Measurements from ENCODE around the gene KCNE4.
"Not testable (repeated sequence)": the region's sequence is repeated elsewhere in the genome, so short reads cannot be mapped to it uniquely, and the experiment has no call there.

The KCNE4 gene

DNA sequence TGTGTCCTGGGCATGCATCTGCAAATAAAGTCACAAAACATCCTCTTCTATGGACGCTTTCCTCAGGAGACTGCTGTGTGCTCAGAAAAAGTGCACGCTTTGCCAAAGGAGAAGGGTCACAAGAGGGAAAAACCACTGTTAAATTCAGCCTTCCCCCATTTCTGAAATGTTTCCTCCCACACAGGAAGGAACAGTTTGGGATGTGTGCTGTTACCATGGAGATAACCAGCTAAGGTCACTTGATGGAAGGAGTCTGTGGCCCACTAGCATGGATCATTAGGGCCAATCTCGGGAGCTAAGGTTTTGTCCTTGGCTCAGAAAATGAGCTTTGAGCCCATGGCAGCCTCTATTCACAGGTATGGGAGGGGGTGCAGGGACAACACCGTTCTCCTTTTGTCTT lies 5.6 kb downstream of the KCNE4 start:
- no peak for DNase-seq (ENCODE audit: low read depth in 2 of 2)

DNA sequence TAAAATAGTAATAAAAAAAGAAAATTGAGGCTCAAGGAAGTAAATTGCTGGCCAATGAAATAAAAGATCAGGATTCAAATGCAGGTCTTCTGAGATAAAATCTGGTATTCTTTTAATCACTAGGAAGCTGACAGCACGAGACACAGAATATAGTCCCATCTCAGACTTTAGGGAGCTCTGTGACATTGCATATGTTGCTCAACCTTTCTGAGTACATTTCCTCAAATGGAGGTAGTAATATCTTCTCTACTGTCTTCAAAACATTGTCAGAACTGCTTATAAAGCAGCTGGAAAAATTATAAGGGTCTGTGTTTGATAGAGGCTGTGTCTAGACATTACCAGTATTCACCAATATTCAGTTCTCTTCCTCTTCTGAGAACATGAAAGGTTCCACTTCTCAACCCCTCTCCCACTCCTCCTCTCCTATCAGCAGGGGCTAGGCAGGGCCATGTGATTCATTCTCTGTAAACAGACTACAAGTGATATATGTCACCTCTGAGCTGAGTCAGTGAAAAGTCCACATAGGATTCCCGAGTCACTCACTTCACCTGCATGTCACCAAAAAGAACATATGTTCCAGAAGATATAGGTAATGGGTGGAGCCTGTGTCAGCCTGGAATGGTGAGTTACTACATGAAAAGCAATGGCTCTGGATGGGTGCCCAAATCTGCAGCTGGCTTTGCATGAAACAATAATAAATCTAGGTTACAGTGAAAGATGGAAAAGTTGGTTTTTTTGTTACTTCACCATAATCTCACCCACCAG lies 7.1 kb downstream of the KCNE4 start:
- DNase-seq (ENCODE audit: low read depth in 2 of 2) = no peak

DNA sequence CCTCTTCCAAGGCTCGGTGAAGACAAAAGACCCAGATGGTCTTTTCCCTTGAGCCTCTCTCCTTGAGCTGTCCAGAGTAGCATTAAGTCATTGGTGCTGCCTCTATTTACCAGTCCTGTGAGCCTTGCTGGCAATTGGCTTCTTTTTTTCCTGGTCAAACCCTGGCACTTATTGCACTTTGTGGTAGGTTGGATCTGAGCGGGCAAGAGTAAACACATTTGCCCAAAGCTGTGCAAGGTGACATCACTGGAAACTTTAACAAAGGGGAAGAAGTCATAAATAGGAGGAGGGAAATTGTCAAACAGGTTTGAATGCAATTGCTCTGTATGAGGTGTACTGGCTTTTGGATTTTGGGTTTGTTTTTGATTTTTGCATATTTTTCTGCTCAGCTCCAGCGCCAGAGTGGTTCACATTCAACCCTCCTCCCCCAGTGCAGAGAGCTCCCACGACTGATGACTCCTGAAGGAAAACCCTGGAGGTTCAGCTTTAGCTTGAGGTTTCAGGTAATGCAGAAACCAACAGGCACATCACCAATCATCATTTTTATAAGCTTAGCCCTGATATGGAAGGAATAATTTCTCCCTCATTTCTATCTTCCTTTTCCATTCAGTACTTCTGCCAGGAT lies 8.3 kb downstream of the KCNE4 start:
- no peak for DNase-seq (ENCODE audit: low read depth in 2 of 2)

DNA sequence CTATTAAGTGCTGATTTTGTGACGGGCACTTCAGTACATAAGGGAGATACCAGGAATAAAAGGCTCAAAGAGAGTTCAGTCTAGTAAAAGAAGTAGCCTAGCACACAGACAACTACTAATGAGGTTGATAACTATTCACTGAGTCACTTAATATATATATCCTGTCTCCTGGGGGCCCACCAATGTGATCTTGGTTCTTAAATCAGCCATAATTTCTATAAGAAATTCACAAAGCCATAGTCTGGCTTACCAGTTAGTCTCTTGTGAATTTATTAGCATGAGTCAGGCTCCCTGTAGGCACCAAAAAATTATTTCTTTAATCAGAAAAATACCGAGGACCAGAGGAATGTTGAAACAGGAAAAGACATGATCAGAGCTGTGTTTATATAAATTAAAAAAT lies 10.4 kb downstream of the KCNE4 start:
- DNase-seq (ENCODE audit: low read depth in 2 of 2) = no peak

DNA sequence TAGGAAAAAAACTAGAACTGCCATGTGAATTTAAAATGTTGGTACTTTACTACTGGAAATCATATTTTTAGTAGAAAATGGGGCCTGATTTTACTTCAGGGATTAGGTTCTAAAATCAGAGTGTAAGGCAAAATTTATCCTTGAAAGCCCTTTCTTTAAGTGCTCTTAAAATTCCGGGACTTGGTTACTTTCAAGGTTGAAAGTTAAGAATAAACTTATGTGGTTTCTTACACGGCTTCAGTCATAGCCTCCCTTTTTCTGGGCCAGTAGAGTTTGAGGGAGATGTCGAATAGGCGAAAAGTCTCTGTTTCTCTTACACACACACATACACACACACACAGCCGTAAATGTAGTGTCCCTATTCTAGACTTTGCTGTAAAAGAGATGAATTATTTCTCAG lies 13.1 kb downstream of the KCNE4 start:
- no peak for DNase-seq (ENCODE audit: low read depth in 2 of 2)

DNA sequence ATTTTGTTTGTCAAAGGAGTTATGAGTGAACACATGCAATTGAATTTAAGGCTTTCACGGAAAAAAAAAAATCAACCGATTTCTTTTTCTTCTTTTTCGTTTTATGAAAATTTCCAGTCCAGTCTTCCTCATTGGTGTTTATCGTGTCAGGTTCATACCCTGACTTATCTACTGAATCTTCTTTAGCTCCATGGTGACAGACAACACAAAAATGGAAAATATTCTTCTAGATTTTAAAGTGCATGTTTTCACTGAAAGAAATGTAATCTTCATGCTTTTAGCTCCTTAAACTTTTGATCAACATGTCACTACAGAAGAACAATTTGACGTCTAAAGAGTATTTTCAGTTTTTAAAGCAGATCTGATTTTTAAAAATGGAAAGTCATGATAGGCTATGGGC lies 14.7 kb downstream of the KCNE4 start:
- no peak for DNase-seq (ENCODE audit: low read depth in 2 of 2)

DNA sequence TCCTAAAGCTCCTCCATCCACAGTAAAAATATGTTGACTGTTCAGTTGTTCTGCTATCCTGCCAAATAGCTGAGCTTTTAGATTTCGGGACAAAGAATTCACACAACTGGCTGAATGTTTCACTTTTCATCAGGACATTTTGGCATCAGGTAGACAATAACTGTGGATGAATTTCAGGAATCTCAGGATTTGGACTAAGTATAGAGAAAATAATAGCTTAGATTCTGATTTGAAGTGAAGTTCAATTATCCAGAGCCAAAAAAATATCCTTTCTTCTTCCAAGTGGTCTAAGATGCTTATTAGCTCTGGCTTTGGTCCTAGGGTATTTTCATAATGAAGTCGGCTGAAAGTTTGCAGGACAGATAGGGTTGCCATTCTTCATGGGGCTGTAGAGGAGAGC lies 16.1 kb downstream of the KCNE4 start:
- no peak for DNase-seq (ENCODE audit: low read depth in 2 of 2)

DNA sequence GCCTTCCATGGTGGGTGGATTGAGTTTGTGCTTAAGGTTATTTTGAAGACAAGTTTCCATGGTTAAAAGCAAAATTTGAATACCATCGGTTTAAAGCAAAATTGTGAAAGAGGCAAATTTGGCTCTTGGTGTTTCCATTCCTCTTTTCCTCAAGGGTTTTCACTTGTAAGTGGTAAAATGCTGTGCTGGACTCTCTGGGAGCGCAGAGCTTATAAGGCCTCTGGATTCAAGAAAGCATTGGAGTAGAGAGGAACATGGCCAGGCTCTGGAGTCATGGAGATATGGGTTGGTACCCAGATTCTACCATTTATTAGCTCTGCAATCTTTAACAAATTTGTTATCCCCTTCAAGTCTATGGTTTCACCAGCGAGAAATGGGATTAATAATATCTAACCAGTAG lies 17.5 kb downstream of the KCNE4 start:
- no peak for DNase-seq (ENCODE audit: low read depth in 2 of 2)

DNA sequence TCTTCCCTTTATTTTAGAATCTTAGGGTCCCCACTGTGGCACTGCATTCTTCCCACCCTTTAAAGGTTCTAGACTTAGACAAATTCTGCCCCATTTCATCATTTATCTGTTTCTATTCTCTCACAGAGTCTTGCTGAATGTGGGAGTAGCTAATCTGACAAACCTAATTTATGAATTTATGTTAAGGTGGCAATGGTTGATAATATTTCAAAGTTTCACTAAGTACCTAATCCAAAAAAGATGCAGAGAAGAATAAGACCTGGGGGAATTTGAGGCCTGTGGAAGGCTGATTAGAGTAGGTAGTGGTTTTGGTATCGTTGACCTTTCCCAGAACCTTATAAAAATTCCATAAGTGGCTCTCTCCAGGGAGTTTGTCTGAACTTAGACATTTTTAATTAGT lies 18.0 kb downstream of the KCNE4 start:
- no peak for DNase-seq (ENCODE audit: low read depth in 2 of 2)

DNA sequence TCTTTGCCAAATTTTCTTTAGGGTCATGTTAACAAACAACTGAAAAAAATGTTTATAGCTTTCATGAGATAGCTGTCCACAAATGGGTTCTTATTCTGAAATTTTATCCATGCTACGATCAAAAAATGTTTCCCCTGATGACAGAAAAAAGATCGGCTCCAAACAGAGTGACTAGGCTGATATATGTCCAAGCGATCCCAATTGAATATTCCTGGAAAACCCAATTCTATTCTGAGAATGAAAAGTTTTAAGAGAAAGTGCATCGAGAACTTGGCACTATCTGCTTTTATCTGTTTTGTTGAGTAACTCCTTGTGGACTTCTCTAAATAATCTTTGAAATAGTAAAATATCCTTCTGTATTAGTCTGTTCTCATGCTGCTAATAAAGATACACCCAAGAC lies 19.1 kb downstream of the KCNE4 start:
- no peak for DNase-seq (ENCODE audit: low read depth in 2 of 2)

DNA sequence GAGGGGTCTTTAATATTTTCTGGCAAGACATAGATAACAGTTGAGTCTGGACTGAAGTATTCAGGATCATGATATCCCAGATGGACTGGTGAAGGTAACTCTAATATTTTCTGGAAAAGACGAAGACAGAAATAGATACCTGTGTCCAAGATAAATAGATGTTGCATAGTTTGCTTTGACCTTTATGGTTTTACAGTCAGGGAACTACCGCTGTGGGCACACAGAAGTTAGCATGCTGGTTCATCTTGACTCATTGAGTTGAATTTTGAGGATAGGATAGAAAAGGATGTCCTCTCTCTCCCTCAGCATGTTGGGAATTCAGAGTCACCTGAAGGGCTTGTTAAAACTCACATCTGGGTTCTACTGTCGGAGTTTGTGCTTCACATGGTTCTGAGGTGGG lies 20.8 kb downstream of the KCNE4 start:
- DNase-seq (ENCODE audit: low read depth in 2 of 2) = no peak

DNA sequence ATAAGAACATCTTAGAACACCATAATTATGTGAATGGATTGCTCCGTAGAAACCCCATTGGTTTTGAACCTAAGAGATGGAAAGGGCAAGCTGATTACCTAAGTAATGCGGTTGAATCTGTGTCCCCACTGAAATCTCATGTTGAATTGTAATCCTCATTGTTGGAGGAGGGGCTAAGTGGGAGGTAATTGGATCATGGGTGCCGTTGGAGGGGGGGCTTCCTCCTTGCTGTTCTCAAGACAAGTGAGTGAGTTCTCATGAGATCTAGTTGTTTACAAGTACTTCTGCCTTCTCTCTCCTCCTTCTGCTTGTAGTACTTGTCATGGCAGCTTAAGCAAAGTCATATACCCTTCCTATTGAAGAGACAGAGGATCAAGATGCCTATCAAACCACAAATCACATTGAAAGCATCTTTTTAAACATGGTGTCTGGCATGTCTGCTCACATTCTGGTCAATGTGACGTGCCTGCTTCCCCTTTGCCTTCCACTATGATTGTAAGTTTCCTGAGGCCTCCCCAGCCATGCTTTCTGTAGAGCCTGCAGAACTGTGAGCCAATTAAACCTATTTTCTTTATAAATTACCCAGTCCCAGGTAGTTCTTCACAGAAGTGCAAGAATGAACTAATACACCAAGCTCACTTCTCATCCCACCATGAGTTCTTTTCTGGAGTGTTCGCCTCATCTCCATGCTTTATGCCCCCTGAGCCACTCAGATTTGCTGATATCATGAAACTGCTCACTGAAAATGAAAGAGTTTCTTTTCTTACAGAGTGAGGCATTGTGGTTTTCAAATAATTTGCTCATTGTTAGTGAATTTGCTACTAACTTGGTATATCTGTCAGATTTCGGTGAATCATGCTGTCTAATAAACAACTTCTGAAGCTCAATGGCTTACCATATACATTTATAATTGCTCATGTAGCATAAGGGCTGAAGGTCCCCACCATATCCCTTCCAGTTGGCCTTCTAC lies 23.6 kb downstream of the KCNE4 start:
- DNase-seq (ENCODE audit: low read depth in 2 of 2) = no peak

DNA sequence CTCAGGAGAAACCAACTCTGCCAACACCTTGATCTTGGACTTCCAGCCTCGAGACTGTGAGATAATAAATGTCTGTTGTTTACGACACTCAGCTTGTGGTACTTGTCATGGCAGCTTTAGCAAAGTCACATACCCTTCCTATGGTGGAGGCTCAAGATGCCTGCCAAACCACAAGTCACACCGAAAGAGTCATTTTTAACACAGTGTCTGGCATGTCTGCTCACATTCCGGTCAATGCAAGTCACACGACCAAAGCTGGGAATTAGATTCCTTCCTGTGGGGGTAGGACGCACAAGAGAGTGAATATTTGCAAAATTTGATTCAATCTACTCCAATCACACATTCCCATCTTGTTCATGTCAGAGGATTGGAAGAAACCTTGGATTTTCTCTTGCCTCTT lies 24.6 kb downstream of the KCNE4 start:
- DNase-seq (ENCODE audit: low read depth in 2 of 2) = no peak

DNA sequence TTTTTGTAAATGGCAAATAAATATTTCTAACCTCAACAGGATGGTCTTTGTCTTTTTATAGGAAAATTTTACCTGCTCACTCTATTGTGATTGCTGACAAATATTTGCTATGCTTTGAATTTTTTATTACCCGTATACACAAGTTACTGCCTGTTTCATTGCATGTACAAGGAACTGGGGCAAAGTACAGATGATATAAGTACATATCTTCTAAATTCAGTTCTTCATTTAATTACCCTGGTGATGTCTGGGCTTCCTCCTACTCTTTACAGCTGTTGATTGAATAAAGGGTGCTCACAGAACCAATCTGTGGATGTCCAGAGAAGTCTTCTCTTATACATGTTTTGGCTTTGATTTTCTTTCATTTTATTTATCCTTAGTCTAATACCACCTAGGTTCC lies 26.5 kb downstream of the KCNE4 start:
- no peak for DNase-seq (ENCODE audit: low read depth in 2 of 2)

DNA sequence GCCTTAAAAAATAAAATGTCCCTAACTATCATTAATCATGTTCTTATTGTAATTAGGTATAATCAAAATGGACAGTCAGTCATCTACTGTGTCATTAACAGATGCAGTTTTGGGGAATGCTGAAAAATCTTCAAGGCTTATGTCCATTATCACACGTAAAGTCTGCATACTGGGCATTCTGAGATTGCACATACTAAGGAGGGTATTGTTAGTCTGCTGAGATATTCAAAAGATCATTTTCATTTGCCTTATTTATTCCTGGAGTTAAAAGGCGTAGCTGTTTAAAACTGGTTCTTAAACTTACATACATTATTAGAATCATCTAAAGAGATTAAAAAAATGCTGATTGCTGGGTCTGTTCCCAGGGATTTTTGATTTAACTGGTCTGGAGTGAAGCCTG lies 27.4 kb downstream of the KCNE4 start:
- DNase-seq (ENCODE audit: low read depth in 2 of 2) = no peak

DNA sequence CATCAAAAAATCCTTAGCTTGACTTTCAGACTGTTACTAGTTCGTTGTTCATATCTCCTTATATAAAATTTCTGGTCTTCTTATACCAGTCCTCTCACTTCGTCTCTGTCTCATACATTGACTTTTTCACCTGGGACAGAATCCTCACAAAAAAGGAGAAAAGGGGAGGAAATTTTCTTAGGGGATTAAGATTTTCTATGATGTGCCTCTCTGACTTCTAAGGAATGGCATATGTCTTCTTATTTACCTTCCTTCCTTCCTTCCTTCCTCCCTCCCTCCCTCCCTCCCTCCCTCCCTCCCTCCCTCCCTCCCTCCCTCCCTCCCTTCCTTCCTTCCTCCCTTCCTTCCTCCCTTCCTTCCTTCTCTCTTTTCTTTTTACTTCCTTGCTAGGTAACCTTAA lies 27.9 kb downstream of the KCNE4 start:
- DNase-seq (ENCODE audit: low read depth in 2 of 2) = no peak

DNA sequence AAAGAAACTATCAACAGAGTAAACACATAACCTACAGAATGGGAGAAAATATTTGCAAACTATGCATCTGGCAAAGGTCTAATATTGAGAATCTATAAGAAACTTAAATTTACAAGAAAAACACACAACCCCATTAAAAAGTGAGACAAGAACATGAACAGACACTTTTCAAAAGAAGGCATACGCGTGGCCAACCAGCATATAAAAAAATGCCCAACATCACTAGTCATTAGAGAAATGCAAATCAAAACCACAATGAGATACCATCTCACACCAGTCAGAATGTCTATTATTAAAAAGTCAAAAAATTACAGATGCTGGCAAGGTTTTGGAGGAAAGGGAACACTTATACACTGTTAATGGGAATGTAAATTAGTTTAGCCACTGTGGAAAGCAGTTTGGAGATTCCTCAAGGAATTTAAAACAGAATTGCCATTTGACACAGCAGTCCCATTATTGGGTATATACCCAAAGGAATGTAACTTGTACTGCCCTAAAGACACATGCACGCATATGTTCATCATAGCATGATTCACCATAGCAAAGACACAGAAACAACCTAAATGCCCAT lies 28.9 kb downstream of the KCNE4 start:
- DNase-seq (ENCODE audit: low read depth in 2 of 2) = not testable (repeated sequence)

DNA sequence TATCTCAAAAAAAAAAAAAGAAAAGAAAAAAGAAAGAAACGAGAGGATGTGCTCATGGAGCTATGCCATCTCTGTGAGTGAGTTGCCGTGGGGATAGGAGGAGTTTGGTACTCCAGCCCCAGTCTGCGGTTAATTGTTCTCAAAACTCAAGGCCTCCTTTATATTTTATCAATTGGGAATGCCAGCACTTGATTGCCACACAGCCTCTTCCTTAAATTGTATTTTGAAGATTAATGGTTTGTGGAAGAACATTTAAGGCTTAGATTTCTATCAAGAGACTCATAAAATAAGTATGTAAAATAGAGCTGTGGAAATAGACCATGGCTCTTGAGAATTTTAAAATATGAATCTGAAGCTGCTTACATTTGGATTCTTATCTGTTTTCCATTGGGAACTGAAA lies 29.8 kb downstream of the KCNE4 start:
- DNase-seq (ENCODE audit: low read depth in 2 of 2) = no peak

DNA sequence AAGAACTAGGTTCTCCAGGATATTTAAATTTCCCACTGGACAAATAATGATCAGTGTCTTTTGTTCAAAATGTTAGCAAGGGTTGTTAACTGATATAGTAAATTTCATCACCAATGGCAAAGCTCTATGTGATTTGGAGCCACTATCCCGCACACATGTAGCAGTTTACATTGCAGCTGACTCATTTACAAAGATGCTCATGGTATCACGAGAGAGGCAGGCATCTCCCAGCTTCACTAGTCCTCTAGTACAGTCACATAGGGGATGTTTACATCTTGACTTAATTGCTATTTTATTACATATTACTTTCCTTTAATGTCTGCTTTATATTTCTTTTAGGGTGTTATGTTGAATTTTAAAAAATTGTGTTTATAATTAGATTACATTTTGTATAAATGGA lies 30.7 kb downstream of the KCNE4 start:
- no peak for DNase-seq (ENCODE audit: low read depth in 2 of 2)

DNA sequence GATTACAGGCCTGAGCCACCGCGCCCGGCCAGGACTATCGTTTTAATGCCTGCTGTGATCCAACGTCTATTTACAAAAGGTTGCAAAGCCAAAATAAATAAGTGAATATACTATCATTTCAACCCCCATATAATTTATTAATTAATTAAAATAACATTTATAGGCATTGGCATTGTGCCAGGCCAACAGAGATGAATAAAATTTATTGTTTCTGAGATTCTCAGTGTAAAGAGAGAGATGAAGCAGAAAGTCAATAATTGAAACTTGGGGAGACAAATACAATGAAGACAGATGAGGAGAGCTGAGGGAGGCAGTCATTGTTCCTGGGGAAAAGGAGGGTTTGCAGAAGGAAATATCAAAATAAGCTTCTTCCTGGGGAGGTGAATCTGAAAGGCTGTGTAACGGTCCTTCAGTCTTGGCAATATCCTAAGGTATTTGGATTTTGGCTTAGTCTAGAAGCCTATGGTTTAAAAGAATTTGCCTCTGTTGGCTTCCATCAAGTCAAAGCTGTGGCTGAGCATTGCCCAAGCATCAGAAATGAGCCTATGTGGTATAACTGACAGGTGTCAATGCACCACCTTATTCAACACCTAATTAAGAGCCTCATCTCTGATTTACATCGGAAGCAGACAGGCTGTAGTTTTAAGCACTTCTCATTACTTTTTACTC lies 31.5 kb downstream of the KCNE4 start:
- DNase-seq (ENCODE audit: low read depth in 2 of 2) = no peak

DNA sequence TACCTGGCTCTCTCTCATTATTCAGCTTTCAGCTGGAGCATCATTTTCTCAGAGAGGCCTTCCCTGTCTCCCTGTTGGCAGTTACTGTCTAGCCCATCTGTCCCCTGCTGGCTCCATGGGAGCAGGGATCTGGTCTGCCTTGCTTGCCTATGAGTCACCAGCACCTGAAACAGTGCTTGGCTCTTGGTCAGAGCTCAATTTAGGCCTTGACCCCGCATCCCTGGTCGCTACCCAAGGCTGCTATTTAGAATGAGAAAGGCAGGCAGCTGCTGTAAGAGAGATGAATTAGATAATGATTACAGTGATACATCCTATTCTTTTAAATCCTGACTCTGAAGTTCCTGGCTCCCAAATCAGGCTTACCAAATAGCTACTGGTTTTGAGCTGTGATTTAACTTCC lies 32.9 kb downstream of the KCNE4 start:
- no peak for DNase-seq (ENCODE audit: low read depth in 2 of 2)
